Measurements from ENCODE around the gene RTN3.
"Not testable (repeated sequence)": the region's sequence is repeated elsewhere in the genome, so short reads cannot be mapped to it uniquely, and the experiment has no call there.

RTN3 gene, protein sequence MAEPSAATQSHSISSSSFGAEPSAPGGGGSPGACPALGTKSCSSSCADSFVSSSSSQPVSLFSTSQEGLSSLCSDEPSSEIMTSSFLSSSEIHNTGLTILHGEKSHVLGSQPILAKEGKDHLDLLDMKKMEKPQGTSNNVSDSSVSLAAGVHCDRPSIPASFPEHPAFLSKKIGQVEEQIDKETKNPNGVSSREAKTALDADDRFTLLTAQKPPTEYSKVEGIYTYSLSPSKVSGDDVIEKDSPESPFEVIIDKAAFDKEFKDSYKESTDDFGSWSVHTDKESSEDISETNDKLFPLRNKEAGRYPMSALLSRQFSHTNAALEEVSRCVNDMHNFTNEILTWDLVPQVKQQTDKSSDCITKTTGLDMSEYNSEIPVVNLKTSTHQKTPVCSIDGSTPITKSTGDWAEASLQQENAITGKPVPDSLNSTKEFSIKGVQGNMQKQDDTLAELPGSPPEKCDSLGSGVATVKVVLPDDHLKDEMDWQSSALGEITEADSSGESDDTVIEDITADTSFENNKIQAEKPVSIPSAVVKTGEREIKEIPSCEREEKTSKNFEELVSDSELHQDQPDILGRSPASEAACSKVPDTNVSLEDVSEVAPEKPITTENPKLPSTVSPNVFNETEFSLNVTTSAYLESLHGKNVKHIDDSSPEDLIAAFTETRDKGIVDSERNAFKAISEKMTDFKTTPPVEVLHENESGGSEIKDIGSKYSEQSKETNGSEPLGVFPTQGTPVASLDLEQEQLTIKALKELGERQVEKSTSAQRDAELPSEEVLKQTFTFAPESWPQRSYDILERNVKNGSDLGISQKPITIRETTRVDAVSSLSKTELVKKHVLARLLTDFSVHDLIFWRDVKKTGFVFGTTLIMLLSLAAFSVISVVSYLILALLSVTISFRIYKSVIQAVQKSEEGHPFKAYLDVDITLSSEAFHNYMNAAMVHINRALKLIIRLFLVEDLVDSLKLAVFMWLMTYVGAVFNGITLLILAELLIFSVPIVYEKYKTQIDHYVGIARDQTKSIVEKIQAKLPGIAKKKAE

DNA sequence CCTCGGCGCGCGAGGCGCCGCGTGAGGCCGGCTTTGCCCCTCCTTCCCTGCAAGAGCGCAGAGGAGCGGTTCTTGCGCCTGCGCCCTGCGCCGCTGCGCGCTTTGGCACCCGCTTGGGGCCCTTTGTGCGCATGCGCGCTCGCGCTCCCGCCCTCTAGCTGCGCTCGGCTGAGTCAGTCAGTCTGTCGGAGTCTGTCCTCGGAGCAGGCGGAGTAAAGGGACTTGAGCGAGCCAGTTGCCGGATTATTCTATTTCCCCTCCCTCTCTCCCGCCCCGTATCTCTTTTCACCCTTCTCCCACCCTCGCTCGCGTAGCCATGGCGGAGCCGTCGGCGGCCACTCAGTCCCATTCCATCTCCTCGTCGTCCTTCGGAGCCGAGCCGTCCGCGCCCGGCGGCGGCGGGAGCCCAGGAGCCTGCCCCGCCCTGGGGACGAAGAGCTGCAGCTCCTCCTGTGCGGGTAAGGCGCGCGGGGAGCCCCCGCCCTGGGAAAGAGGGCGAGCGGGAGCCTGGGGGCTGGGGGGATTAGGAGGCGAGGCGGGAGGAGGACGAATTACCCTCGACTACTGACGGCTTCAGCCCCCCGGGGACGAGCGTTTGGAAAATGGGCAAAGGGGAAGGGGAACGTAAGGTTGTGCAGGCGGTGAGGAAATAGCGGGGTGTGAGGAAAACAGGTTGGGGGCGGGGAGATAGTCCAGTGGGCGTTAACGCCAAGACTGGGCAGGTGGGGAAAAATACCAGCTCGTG lies at the start of gene RTN3:
Gene RTN3, plus strand, starts transcription at position 180 of the 745 bp plus-strand sequence. Its CDS starts 137 bp downstream, at position 317.
- peak; percentile 98 for DNase-seq

DNA sequence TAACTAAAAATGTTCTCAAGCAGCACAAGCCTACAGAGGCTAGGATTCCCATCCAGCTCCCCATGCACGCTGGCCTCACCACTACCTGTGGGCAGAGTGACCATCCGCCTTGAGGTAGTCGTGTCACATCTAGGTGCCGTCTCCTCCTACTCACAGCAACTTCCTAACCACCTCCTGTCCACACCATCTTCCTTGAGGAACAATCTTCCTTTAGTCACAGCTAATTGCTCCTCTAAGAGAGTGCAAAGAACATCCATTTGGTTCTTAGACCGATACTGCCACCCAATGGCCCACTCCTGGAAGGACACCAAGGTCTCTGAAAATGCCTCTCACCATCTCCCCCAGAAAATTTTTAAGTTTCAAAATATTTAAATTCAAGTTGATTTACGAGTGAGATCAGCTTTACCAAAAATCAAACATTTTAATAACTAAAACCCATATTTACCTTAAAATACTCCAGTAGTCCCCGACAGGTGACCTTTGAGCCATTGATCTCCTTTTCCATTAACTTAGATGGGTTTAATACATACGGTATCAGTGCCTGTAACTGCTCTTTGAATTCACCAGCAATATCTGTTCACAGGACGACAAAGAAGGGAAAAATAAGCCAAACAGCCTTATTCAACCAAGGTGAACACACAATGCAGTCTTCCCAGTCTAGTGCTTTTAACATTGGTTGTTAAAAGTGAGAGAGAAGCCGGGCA lies 45.4 kb upstream of the RTN3 start:
- DNase-seq = peak; percentile 42

DNA sequence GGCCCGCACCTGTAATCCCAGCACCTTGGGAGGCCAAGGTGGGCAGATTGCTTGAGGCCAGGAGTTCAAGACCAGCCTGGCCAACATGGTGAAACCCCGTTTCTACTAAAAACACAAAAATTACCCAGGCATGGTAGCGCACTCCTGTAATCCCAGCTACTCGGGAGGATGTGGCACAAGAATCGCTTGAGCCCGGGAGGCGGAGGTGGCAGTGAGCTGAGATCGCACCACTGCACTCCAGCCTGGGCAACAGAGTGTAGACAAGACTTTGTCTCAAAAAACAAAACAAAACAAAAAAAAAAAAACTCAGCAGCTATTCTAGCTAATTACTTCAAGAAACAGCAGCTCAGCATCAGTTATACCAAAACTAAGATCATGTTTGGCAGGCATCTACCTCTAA lies 42.9 kb upstream of the RTN3 start:
- not testable (repeated sequence) for DNase-seq

DNA sequence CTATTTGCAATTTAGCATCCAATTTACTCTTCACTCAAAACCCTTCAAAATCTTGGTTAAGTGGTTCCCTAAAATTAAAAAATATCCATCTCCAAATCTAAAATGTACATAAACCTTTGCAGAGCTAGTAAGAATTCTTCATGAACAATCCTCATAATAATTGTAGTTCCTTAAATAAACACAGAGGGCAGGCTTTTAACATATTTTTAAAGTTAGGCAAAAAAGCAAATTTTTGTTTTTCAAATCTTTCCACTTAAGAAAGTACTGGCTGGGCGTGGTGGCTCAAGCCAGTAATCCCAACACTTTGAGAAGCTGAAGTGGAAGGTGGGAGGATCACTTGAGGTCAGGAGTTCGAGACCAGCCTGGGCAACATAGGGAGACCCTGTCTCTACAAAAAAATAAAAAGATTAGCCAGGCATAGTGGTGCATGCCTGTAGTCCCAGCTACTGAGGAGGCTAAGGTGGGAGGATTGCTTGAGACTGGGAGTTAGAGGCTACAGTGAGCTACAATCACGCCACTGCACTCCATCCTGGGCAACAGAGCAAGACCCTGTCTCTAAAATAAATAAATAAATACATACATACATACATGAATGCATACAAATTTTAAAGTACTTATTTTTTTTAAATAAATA lies 42.0 kb upstream of the RTN3 start:
- no peak for DNase-seq

DNA sequence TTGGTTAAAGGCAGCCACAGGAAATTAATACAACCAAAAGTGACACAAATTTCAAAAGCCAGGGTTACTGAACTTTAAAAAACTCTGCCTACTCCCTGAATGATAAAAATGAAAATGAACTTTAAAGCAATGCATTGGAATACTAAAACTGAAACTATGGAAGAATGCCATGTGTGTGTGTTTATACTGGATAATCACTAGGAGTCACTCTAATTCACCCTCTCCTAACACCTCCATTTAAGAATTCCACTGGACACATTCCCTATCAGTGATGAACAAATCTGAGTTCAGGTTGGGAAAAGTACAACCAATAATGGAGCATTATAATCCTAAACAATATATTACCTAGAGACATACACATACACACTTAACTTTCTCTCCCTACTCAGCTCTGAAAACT lies 39.6 kb upstream of the RTN3 start:
- DNase-seq = no peak

DNA sequence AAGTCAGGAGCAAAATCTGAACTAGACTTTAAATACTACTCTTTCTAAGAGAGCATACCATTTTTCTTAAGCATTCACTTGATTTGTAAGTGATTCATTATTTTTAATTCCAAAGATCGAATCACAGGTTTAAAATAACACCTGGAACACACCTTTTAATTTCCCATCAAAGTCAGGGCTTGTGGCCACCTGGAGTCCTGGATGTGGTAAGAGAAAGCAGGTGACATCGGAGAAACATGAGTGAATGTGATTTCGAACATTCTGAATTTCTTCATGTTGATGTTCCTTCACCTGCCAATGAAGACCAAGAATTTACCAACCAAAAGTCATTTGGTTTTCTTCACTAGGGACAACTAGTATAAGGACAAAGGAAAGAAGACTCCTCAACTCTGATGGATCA lies 38.1 kb upstream of the RTN3 start:
- no peak for DNase-seq

DNA sequence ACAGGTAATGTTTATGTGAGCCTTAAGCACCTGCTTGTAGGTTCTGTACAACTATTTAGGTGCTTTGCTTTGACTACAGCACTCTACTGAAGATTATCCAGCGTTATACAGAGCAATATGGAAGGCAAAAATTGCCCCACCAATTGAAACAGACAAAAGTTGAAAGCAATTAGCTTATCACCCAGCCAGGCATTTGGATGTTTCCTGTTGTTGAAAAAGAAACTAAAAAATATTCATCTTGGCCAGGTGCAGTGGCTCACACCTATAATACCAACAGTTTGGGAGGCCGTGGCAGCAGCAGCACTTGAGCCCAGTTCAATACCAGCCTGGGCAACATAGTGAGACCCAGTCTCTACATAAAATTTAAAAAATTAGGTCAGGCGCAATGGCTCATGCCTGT lies 28.6 kb upstream of the RTN3 start:
- no peak for DNase-seq

DNA sequence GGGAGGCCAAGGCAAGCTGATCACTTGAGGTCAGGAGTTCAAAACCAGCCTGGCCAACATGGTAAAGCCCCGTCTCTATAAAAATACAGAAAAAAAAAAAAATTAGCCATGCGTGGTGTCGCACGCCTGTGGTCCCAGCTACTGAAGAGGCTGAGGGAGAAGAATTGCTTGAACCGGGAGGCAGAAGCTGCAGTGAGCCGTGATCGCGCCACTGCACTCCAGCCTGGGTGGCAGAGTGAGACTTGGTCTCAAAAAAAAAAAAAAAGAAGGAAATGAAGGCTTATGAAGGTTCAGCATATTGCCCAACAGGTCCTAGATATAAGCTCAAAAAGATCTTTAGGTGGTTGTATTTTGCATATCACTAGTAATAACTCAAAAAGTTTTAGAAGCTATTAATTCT lies 20.3 kb upstream of the RTN3 start:
- DNase-seq = no peak

DNA sequence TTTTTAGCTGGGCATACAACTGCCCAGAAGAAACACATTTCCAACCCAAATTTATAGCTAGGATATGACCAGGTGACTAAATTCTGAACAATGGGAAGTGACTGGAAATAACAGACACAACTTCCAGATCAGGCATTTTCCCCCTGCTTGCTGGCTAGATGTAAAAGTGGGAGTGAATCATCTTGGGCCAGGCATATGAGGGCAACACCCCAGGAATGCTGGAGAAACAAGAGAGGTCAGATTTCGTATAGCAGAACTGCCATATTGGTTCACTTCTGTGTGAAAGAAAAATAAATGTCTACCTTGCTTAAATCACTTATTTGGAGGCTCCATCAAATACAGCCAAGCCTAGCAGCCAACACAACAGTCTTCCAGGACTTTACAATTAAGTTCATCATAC lies 17.5 kb upstream of the RTN3 start:
- DNase-seq = no peak

DNA sequence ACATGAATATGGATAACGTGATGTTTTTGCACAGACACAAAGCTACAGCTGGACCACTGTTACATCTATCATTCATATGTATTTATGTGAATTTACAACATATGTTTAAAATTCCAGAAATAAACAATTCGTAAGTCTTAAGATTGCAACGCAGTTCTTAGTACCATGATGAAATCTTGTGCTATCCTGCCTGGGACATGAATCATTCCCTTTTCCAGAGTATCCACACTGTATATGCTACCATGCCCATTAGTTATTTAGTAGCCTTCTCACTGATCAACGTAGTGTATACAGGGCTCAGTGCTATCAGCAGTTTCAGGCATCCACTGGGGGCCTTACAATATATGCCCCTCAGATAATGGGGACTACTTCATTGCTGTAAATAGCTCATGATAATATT lies 14.4 kb upstream of the RTN3 start:
- no peak for DNase-seq

DNA sequence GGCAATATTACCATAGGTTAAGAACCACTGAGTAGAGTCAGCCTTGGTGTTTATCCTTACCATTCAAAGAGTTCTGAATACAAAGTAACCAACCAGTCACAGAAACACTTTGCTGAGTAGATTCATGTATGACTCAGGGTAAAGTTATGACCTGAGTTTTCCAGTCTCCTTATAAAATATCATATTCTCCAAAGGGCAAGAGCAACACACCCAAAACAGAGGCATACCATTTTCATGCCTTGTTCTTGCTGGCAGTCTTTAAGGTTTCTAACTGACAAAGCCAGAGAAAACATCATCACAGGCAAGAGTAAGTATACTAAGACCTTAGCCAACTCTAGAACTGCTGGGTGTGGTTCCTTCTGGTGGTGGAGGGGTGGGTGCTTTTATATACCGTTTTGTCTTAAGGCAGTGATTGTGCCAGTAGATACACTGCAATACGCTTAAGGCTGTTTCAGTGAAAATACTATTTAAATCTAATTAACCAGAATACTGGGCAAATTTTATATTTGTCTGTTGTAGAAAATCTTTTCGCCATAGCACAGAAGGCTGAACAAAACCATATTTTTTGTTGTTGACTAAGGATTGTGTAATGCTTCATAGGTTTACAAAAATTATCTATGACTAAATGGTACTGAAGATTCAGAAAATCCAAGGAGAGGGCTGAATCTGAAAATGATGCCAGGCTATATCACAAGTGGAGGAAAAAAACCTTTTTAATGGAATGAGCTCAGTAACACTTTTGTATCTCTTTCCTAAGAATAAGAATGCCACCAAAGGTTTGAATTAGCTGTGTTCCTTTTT lies 13.1 kb upstream of the RTN3 start:
- no peak for DNase-seq

DNA sequence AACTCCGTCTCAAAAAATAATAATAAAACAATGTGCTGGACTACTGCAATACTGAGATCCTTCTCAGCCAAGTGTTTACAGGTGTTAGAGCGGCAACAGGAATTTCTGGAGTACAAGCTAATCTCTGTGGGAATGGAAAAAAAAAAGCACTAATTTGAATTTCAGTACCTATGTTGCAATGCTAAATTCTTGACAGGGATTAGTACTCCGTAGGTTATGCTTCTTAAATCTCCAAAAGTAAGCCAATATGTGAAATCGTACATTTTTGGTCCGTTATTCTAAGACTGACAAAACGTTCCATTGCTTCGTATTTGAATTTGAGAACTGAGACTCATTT lies 11.2 kb upstream of the RTN3 start:
- no peak for DNase-seq

DNA sequence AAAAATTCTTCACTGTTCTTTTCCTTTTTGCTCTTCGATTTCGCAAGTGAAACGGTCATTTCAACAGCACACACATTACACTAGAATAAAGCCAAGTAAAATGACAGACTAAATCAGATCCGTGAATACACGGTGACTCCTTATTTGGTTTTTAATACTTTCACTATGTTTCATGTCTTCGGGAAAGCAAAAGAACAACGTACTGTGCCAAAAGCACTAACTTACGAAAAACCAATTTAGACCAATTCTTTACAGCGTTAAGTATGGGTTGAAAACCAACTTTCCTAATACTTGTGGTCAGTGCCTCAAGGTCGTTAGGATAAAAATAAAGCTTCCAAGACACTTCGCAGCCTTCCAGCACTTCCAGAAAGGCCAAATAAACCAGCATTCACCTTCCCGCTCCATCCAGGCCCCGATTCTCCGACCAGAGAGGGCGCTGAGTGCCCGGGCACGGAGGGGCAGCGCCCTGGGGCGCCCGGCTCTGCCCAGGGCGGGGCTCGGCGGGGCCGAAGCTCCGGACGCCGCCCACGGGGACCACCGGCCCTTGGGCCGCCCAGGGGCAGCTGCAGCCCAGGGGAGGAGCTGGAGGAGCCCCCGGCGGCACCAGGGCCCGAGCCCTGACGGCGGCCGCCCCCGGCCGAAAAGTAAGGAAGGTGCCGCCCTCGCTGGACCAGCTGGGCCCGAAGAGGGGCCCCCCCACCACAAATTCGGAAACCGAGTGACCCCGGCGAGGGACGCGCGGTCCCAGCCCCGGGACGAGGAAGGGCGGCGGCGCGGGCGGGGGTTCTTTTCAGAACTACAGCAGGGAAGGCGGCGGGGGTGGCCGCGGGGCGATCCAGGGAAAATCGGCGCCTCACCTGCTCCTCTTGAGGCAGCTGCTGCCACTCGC lies 10.6 kb upstream of the RTN3 start:
- peak; percentile 59 for DNase-seq

DNA sequence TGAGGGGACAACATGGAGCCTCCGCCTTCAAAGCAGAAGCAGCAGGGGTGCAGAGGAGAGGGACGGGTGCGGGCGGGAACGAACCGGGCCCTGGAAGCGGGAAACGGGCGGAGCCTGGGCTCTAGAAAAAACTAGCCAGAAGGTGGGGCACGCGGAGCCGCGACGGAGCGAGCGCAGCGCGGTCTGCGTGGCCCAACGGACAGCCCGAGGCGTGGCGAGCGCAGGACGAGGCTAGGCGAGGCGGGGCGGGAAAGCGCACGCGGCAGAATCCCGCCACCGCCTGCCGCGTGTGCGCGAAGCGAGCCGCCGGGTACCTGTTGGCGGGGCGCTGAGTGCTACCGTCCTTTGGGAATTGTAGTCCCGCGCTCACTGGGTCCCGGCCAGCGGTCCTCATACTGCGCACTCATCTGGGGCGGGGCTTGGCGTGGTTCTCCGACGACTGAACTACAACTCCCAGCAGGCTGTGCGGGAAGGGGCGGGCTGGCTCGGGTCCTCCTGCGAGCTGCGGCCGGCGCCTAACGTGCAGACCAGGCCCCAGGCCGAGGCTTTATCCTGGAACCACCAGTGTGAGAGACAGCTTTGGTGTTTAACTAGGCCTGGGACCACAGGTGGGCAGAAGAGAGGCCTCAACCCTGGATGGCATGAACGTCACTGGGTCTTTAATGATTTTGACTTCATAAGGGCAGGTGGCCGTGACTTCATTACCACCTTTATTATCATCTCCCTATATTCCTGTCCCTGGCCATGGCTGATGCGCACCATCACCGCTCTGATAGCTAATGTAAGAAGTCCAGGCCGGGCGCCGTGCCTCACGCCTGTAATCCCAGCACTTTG lies 9.8 kb upstream of the RTN3 start, which contains the start of gene ATL3:
Gene ATL3, minus strand, starts transcription at position 55 of the 834 bp plus-strand sequence. Its CDS starts 41 bp downstream, at position 14.
- DNase-seq = peak; percentile 98

DNA sequence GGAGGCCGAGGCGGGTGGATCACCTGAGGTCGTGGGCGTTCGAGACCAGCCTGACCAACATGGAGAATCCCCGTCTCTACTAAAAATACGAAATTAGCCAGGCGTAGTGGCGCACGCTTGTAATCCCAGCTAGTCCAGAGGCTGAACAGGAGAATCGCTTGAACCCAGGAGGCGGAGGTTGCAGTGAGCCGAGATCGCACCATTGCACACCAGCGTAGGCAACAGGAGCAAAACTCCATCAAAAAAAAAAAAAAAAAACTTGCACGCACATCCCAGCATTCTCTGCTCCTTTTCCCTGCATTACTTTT lies 9.2 kb upstream of the RTN3 start:
- no peak for DNase-seq

DNA sequence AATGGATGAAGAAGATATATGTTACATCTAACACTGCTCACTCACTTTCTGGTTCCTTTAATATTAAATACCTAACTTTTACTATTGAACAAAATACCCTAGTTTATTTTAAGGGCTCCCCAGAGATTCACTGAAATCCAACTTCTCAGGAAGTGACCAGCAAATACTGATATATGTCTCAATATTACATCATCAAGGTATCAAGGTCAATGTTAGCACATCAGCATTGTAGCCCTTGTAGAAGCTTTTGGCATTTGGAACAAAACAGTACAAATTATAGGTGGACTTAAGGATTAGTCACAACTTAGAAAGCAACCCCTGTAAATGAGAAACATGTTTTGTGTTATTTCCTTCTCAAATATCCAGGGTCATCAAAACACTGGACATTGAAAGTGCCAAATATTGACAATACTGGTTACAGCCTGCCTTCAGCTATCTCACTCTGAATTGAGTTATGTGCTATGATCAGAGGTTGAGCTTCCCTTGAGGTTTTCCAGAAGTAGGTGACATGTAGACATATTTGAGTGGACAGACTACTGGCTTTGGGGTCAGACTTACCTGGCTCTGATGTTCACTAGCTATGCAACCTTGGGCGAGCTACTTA lies 8.3 kb upstream of the RTN3 start:
- no peak for DNase-seq

DNA sequence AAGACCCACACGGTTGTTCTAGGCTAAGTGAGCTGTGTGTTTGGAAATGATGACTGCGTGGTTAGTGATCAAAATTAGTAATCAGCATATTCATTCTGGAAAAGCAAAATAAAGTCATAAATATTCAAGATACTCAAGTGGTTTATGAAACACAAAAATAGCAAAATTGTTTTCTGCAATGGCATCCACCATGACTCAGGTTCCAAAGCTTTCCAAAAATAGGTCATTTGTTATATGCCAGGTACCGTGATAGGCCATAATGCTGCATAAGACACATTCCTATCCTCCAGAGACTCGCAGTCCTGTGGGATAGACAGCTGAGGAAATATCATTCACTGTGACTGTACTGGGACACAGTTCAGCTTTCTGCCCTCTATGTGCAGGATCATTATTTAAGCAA lies 7.7 kb upstream of the RTN3 start:
- no peak for DNase-seq

DNA sequence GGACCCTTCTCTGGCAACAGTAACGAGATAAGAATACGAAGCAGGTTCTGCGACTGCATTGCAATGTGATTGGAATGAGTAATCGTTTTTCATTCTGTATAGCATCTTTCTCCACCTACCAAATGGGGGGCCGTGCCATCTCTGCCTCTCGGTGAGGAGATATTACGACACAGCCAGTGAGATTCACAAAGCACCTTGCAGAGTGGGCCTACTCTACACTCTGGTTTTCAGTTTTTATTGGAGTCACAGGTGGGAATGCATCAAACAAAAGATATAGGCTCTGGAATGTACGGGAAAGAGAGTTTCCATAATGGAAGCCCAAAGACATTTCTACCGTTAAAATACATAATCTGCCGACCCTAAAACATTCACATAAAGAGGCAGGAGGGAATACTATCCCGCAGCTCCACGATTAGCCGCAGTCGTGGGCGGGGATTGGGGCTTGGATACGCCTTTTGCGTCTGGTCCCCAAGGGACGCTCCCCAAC lies 423 bp upstream of the RTN3 start:
- peak; percentile 98 for DNase-seq

Data from NCI-H2227 treated with DMSO at 0.1 percent for 48 hours (cell line).